Tibial nerve (tissue), 4 donors: Measurements from ENCODE around the gene PFKM.
"Not testable (repeated sequence)": the region's sequence is repeated elsewhere in the genome, so short reads cannot be mapped to it uniquely, and the experiment has no call there.

Experiments used
- EP300 ChIP-seq, 2 donors: sonication (generic); formaldehyde crosslinking; IDR thresholded peaks; one replicate each; pipeline ENCODE4 v1.6.1; 2017; ENCODE audit warnings: antibody characterized with exemption in 2 of 2, mild to moderate bottlenecking in 1 of 2
- POLR2A ChIP-seq, 2 donors: fragments of 450-650 bp; IDR thresholded peaks; one replicate each; pipeline ENCODE4 v1.6.1; 2017; ENCODE audit warnings: antibody characterized with exemption in 2 of 2, mild to moderate bottlenecking in 2 of 2, moderate library complexity in 2 of 2
- TF ChIP-seq, protein P1 (sequence below), 5 experiments: fragments of 200-600 bp in 3 of 5; fragments of 450-650 bp in 2 of 5; sonication (generic) in 3 of 5; IDR thresholded peaks; one replicate each; pipeline ENCODE4 v1.5.1; 2016 to 2019; ENCODE audit warnings: antibody characterized with exemption in 5 of 5, mild to moderate bottlenecking in 3 of 5, moderate library complexity in 2 of 5

DNA sequence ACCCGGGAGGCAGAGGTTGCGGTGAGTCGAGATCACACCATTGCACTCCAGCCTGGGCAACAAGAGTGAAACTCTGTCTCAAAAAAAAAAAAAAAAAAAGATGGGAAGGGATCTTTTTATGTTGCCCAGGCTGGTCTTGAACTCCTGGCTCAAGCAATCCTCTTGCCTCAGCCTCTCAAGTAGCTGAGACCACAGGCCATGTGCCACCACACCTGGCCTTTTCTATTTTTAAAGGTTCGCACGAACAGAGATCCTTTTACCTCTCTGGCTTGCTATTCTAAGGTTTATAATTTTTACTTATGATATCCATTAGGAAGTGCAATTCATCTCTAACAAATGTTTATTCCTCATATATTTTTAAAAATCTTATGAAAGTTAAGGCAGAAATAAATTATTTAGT, 6.4 kb downstream of the PFKM start:
- TF ChIP-seq, protein P1, sequence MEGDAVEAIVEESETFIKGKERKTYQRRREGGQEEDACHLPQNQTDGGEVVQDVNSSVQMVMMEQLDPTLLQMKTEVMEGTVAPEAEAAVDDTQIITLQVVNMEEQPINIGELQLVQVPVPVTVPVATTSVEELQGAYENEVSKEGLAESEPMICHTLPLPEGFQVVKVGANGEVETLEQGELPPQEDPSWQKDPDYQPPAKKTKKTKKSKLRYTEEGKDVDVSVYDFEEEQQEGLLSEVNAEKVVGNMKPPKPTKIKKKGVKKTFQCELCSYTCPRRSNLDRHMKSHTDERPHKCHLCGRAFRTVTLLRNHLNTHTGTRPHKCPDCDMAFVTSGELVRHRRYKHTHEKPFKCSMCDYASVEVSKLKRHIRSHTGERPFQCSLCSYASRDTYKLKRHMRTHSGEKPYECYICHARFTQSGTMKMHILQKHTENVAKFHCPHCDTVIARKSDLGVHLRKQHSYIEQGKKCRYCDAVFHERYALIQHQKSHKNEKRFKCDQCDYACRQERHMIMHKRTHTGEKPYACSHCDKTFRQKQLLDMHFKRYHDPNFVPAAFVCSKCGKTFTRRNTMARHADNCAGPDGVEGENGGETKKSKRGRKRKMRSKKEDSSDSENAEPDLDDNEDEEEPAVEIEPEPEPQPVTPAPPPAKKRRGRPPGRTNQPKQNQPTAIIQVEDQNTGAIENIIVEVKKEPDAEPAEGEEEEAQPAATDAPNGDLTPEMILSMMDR (IDR thresholded peaks at IDR 0.05), result not testable (repeated sequence)
- TF ChIP-seq POLR2A, EP300 (IDR thresholded peaks at IDR 0.05): not testable (repeated sequence)
